HepG2 (cell line): ENCODE data around the gene PAXX. TPM values are rescaled to one million over a fixed set of nuclear protein-coding genes. Genes with fewer than 3 reads are reported as not detected.

Experiments used
- AKAP8 ChIP-seq: sonication (generic); formaldehyde crosslinking; IDR thresholded peaks from 2 replicates; pipeline ENCODE4 v1.5.1; 2020; ENCODE audit warnings: mild to moderate bottlenecking, missing genetic modification reagents
- EEA1 ChIP-seq: sonication (generic); formaldehyde crosslinking; IDR thresholded peaks from 2 replicates; pipeline ENCODE4 v1.5.1; 2020; ENCODE audit warnings: mild to moderate bottlenecking, missing genetic modification reagents, borderline replicate concordance
- ESRRA ChIP-seq: sonication (generic); formaldehyde crosslinking; IDR thresholded peaks from 2 replicates; pipeline ENCODE4 v1.5.1; 2020; ENCODE audit warnings: mild to moderate bottlenecking, low read depth, missing genetic modification reagents
- HBP1 ChIP-seq: IDR thresholded peaks from 2 replicates; pipeline ENCODE4 v1.6.1; 2016; ENCODE audit warnings: low read depth, control low read depth
- HNF1A ChIP-seq, 2 experiments: sonication (generic) in 1 of 2; formaldehyde crosslinking in 1 of 2; IDR thresholded peaks; 2 replicates each; pipeline versions ENCODE4 v1.4.0 to v1.6.1; 2016 to 2020; ENCODE audit warnings: borderline replicate concordance in 1 of 2, low read depth in 1 of 2, mild to moderate bottlenecking in 1 of 2, missing genetic modification reagents in 1 of 2
- MEF2D ChIP-seq: sonication (generic); formaldehyde crosslinking; IDR thresholded peaks from 2 replicates; pipeline ENCODE4 v1.5.1; 2020; ENCODE audit warnings: mild to moderate bottlenecking, missing genetic modification reagents
- NFKB2 ChIP-seq: sonication (generic); formaldehyde crosslinking; IDR thresholded peaks from 2 replicates; pipeline ENCODE4 v1.4.0; 2020; ENCODE audit warnings: missing genetic modification reagents, borderline replicate concordance
- NR2F6 ChIP-seq, 2 experiments: IDR thresholded peaks; 2 replicates each; pipeline ENCODE4 v1.6.1; 2016; ENCODE audit warnings: antibody characterized with exemption in 1 of 2, mild to moderate bottlenecking in 1 of 2
- PATZ1 ChIP-seq: sonication (generic); formaldehyde crosslinking; IDR thresholded peaks from 2 replicates; pipeline ENCODE4 v1.4.0; 2020; ENCODE audit warnings: missing genetic modification reagents
- RBFOX2 ChIP-seq: fragments of 200-400 bp; formaldehyde crosslinking; IDR thresholded peaks from 2 replicates; pipeline ENCODE4 v1.6.1; 2017; ENCODE audit warnings: low read depth, mild to moderate bottlenecking, low read length
- RXRA ChIP-seq: sonication (generic); formaldehyde crosslinking; IDR thresholded peaks from 2 replicates; pipeline ENCODE4 v1.5.1; 2020; ENCODE audit warnings: missing genetic modification reagents
- TRAFD1 ChIP-seq: sonication (generic); formaldehyde crosslinking; IDR thresholded peaks from 2 replicates; pipeline ENCODE4 v1.5.1; 2020; ENCODE audit warnings: missing genetic modification reagents, mild to moderate bottlenecking, borderline replicate concordance
- ZFP36 ChIP-seq: fragments of 150-350 bp; IDR thresholded peaks from 2 replicates; pipeline ENCODE4 v1.6.1; 2018; ENCODE audit warnings: borderline replicate concordance, low read length, low read depth; ENCODE audit not compliant: partially characterized antibody
- ZNF224 ChIP-seq: sonication (generic); formaldehyde crosslinking; IDR thresholded peaks from 2 replicates; pipeline ENCODE4 v1.5.0; 2020; ENCODE audit warnings: mild to moderate bottlenecking, missing genetic modification reagents
- ZNF253 ChIP-seq: sonication (generic); formaldehyde crosslinking; IDR thresholded peaks from 2 replicates; pipeline ENCODE4 v1.8.0; 2022; ENCODE audit warnings: mild to moderate bottlenecking, missing genetic modification reagents, borderline replicate concordance
- ZNF547 ChIP-seq: sonication (generic); formaldehyde crosslinking; IDR thresholded peaks from 2 replicates; pipeline ENCODE4 v1.5.1; 2020; ENCODE audit warnings: mild to moderate bottlenecking, missing genetic modification reagents
- polyA plus RNA-seq, 8 experiments: library from polyadenylated mRNA; depleted of rRNA in 3 of 8; stranded (reverse) in 7 of 8; unstranded in 1 of 8; fragments of >200 nt; fragmentation: Illumina TruSeq in 4 of 8; extraction: Trizol in 4 of 8; gene quantifications; 2 replicates each; pipeline versions ENCODE4 v1.2.1 to v1.2.3, GENCODE V29; 2011 to 2016; ENCODE audit warnings: low read depth in 4 of 8, missing spikeins in 1 of 8, mixed read lengths in 1 of 8; ENCODE audit not compliant: insufficient read depth in 1 of 8
- total RNA-seq, 5 experiments: library from RNA; depleted of rRNA; stranded (reverse); fragments of >200 nt; fragmentation: Illumina TruSeq; extraction: Trizol; gene quantifications; 2 replicates each; pipeline ENCODE4 v1.2.3, GENCODE V29; 2016; ENCODE audit warnings: low read depth in 1 of 5

PAXX gene
- total and polyA plus RNA-seq, 2 of the 13 experiments (the other 11 are each of a cell fraction or from before 2014, with no cell fraction given) = 14.0 to 31.9 TPM

GRCh38 chr9:136996361-136997292, 4.4 kb downstream of the PAXX start, which contains the start of gene CLIC3 (continued):
- TF ChIP-seq TRAFD1 (no peak), ZNF547 (no peak), RXRA (CRISPR knock-in tag) (peak; percentile 20; the same call in 1 of the 2 replicates), PATZ1 (CRISPR knock-in tag) (peak; percentile 85), HBP1 (CRISPR knock-in tag) (0 out of 2 replicates have a peak, but pooled peaks have one; percentile 13), ZNF253 (CRISPR knock-in tag) (no peak), NFKB2 (CRISPR knock-in tag) (0 out of 2 replicates have a peak, but pooled peaks have one; percentile 6), RBFOX2 (0 out of 2 replicates have a peak, but pooled peaks have one; percentile 16), AKAP8 (CRISPR knock-in tag) (peak; percentile 89; the same call in 1 of the 2 replicates), MEF2D (0 out of 2 replicates have a peak, but pooled peaks have one; percentile 47), ZNF224 (CRISPR knock-in tag) (0 out of 2 replicates have a peak, but pooled peaks have one; percentile 46), NR2F6 (IDR thresholded peaks at IDR 0.05) (no peak; the same call in 1 of the 2 replicates), NR2F6 (CRISPR knock-in tag; IDR thresholded peaks at IDR 0.05) (0 out of 2 replicates have a peak, but pooled peaks have one; percentile 39), ZFP36 (no peak), EEA1 (CRISPR knock-in tag) (0 out of 2 replicates have a peak, but pooled peaks have one; percentile 26), ESRRA (CRISPR knock-in tag) (no peak), HNF1A (IDR thresholded peaks at IDR 0.05; ENCODE audit: low read depth) (no peak), HNF1A (CRISPR knock-in tag; IDR thresholded peaks at IDR 0.05; ENCODE audit: borderline replicate concordance) (0 out of 2 replicates have a peak, but pooled peaks have one; percentile 24)
